HG03103 (cell line): ENCODE results near the gene CDH15.
"Not testable (repeated sequence)": the region's sequence is repeated elsewhere in the genome, so short reads cannot be mapped to it uniquely, and the experiment has no call there.

Source experiments
- ATAC-seq: cut with Tn5 transposase; IDR thresholded peaks from one replicate; pipeline ENCODE4 v1.9.1; 2021; ENCODE audit warnings: low read depth; ENCODE audit not compliant: unreplicated experiment

Gene CDH15

DNA sequence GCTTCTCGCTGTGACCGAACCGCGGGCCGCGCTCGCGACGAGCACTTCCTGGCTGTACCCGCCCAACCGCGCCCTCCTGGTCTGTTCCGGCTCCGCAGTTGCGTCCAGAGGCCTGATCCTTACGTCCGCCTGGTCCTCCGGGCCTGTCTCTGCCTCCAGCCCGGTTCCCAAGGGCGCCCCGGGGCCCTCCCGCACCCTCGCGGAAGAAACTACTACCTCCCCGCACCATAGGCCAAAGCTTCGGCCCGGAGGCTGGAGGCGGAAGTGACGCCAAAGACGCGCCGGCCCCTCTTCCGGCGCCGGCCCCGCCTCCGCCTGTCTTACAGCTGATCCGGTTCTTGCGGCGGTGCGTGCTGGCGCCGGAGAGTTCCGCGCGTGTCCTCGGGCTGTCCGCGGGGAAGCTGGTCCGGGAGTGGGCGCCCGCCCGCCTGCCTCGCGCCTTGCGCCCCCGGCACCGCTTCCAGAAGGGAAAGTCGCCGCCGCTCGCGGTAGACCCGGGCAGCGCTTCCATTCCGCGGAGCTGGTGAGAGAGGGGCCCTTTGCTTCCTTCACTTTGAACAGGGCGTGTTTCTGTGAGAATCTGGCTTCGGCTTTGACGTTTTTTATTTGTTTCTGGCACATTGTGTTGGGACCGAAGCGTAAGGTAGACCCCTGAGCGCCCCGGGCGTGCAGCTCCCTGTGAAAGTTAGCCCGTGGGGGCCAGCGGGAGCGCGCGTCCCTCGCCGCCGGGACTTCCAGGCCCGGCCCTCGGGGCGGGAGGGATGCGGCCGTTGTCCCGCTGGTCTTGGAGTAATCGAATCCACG is 46.0 kb downstream of the CDH15 start, which contains the start of gene ZNF778:
Gene ZNF778, plus strand, starts transcription at position 316 of the 804 bp plus-strand sequence. CDS start 3,425 bp downstream, outside the sequence.
- ATAC-seq, result peak; percentile 71

DNA sequence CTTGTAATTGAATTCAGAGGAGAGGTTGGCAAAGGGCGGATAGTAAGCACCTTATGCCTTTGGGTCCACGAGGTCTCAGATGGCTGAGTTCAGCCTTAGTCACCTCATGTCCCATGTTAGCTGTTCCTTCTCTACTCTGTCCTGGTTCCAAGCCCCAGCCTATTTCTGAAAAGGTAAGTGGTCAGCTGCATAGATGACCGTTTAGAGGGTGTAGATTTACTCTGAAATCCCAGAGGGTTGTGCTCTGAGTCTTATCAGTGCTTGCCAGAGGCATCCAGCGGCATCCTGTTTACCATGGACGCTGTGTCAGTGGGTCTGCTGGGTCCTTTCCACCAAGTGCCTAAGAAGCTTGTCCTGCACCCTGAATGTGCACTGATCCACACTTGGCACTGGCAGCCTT is 47.8 kb downstream of the CDH15 start:
- no peak for ATAC-seq

DNA sequence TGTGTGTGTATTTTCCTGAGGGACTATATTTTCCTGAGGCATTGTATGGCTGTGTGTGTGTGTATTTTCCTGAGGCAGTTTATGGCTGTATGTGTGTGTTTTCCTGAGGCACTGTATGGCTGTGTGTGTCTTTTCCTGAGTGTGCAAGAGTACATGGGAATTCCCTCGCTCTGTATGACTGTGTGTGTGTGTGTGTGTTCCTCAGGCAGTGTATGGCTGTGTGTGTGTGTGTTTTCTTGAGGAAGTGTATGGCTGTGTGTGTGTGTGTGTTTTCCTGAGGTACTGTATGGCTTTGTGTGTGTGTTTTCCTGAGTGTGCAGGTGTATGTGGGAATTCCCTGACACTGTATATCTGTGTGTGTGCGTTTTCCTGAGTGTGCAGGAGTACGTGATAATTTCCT is 50.1 kb downstream of the CDH15 start:
- ATAC-seq, result no peak

DNA sequence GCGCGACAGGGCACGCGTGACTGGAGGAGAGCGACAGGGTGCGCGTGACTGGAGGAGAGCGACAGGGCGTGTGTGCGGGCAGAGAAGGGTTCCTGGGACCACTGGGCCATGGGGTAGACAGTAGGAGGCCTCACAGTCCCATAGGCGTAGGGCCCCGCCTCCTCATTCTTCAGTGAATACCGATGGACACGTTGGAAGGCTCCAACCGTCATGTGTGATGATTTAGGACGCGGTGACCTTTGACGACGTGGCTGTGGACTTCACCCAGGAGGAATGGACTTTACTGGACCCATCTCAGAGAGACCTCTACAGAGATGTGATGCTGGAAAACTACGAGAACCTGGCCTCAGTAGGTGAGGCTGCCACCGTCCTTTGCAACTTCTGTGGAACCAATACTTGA is 51.4 kb downstream of the CDH15 start:
- no peak for ATAC-seq

DNA sequence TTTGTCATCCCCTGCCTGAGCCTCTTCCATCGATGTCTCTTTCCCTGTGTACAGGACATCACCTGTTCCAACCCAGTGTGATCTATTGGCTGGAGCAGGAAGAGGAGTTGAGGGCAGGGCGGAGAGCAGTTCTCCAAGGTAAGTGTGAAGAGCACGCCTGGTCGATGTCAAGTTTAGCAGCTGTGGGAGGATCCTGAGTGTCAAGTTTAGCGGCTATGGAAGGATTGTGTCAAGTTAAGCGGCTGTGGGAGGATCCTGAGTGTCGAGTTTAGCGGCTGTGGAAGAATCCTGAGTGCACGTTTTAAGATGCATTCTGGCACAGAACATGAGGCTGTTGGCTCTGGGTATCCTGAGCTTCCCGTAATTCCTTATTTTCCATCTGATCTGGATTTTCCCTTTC is 53.1 kb downstream of the CDH15 start:
- no peak for ATAC-seq

DNA sequence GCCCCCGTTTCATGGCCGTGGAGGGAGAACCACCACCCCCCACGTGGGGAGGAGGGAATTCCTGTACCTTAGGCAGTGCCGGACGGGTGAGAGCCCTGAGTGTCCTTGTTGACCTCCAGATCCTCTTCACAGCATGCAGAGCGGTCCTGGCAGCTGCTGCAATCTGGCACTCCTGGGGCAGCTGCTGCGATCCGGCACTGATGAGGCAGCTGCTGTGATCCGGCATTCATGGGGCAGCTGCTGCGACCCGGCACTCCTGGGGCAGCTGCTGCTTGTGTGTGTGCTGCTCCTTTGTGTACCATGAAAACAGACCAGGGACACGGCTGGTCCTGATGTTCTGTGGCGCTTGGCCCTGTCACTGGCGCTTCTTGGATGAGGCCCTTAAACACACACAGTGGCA is 58.7 kb downstream of the CDH15 start:
- no peak for ATAC-seq

DNA sequence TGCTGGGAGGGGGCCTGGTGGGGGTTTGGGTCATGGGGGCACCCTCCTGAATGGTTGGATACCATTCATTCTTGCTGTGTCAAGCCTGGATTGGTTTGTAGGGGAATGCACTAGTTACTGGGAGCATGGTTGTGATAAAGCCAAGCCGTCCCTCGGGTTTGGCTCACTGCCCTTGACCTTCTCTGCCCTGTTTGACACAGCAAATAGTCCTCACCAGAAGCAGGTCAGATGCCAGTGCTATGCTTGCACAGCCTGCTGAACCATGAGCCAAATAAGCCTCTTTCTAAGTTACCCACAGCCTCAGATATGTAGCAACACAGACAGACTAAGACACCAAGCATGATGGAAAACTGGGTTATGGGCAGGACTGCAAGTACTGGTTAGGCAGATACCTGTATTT is 60.6 kb downstream of the CDH15 start:
- no peak for ATAC-seq

DNA sequence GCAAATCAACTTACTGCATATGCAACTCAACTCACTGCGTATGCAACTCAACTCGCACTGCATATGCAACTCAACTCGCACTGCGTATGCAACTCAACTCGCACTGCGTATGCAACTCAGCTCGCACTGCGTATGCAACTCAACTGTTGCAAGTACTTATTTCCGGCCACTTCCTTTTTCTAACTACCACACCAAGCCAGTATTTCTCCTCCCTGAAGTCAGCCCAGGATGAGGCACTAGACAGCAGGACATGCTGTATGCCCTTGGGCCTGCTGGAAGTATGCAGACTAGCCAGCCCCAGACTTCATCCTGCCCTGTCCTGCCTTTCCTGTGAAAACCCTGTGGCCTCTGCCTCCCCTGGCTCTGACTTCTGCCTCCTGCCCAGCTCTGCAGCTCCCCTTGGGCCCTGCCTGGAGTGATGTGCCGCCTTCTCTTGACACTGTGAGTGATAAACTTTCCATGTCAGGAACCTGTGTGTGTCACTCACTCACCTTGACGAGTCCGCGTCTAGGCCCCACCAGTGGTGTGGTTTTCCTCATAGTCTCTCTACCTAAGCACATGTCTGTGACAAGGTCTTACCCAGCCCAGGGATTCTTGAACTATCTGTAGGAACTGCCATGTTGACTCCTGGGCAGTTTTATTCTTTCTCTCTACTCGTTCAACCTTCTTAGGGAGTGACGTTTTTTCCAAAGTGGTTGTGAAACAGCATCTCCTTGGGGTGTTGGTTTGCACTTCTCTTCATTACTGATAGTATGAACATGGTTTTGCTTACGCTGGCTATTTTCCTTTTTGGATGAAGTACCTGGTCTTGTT is 62.3 kb downstream of the CDH15 start:
- ATAC-seq, result no peak

DNA sequence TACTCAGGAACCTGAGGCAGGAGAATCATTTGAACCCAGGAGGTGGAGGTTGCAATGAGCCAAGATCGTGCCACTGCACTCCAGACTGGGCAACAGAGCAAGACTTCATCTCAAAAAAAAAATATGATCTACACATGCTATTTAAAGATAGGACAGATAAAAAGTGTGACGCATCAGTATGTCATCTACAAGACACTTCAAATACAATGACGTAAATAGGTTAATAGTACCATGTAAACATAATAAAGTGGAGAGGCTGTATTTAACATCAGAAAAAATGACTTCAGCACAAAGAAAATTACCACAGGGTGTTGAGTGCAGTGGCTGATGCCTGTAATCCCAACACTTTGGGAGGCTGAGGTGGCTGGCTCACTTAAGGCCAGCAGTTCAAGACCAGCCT is 66.2 kb downstream of the CDH15 start:
- ATAC-seq, result no peak

DNA sequence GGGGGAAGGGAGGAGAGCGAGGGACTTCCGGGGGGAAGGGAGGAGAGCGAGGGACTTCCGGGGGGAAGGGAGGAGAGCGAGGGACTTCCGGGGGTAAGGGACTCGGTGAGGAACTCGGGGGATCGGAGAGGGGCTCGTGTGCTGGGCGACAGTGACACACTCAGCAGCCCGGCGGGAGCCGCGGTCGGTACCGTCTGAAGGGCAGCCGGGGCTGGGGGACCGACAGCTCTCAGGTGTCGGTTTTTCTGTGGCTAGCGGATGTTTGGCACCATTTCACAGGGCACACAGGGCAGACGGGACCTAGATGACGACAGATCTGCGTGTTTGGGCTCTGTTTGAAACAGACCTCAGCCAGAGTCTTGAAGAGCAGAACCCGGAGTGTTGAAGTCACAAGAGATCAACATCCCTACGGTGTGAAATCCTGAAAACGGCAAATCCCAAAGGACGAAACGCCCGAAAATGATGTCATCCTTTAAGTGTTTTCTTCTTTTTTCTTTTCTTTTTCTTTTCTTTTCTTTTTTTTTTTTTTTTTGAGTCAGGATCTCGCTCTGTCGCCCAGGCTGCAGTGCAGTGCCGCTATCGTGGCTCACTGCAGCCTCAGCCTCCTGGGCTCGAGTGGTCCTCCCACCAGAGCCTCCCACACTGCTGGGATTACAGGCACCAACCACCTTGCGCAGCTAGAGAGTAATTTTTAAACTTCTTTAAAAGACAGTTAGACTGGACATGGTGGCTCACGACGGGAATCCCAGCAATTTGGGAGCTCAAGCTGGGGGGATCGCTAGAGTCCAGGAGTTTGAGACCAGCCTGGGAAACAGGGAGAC is 69.8 kb downstream of the CDH15 start:
- peak; percentile 48 for ATAC-seq

DNA sequence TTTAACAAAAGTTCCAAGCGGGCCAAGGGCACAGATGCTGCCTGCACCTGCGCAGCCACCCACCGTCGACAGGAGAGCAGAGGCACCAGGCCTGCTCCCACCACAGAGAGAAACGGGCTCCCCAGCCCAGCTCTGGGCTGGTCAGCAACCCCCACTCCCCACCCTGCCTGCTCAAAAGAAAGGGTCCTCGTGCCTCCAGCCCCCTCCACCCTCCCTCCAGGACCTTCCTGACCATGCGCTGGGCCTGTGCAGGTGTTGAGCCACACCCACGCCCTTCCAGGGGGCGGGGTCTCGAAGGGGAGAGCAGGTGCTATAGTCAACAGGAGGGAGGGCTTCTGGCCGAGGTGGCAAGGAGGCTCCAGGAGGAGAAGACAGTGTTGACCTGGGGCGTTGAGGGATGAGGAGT is 71.2 kb downstream of the CDH15 start:
- no peak for ATAC-seq

DNA sequence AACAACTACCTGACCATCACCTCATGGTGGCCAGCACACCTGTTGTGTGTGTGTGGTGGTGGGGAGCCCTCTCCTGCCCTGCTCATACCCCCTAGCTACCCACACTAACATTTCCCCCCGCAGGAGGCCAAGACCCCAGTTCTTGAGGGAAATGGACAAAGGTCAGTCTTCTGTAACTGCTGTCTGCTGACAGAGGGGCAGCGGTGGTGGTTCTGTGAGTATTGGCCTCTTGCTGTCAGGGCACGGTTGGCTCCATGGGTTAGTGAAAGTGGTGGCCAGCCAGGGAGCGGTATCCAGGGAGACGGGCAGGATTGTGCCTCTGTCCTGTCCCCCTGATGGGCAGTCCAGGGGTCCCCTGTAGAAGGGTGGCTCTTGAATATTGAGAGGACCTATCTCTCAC is 72.1 kb downstream of the CDH15 start:
- ATAC-seq, result no peak

DNA sequence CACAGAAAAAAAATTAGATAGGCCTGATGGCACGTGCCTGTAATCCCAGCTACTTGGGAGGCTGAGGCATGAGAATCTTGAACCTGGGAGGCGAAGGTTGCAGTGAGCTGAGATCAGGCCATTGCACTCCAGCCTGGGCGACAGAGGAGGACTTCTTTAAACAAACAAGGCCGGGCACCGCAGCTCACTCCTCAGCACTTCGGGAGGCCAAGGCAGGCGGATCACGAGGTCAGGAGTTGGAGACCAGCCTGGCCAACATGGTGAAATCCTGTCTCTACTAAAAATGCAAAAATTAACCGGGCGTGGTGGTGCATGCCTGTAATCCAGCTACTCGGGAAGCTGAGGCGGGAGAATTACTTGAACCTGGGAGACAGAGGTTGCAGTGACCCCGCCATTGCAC is 72.7 kb downstream of the CDH15 start:
- not testable (repeated sequence) for ATAC-seq

DNA sequence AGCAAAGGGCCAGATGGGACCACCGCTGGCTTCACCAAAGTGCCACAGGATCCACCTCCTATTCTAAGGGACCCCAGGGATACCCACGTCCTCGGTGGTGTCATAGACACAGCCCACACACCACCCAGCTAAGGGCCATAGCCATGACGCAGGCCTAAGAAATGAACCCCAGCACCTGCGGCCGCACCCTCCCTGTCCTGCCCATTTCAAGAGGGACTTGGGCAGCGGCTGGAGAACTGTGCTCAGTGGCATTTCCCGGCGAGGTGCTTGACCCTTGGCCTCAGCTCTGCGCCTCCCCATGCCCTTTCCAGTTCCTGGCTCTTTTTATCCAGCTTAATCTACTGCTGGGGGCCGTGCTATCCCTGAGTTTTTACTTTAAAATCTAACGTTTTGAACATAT is 73.2 kb downstream of the CDH15 start:
- ATAC-seq, result no peak
